ENCODE measurements around the gene ITGA3. TPM values are rescaled to one million over a fixed set of nuclear protein-coding genes. Genes with fewer than 3 reads are reported as not detected.

The ITGA3 gene
- total and polyA plus RNA-seq, 2 experiments from 2014 or later: 28.5 to 32.8 TPM

DNA sequence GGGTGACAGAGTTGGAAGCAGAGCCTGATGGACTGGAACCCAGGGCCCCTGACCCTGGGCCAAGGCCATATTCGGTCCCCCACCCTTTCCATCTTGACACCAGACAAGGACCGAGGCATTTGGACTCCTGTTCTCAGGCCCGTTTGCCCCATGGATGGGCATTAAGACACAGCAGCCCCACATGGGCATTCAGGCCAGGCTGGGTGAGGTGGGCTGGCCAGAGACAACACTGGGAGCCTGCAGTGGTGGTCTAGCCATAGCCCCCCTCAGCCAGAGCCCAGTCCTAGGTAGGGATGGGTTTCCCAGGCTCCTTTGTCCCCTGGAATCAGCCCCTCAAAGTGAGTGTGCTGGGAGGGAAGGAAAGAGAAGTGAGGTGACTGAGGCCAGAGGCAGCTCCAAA lies 40.8 kb downstream of the ITGA3 start:
- no peak overlapping the region for H2AFZ ChIP-seq
- WGBS (ENCODE audit: low lambda C conversion rate, missing lambda C conversion rate): 87% methylated on average over 3 of the region's 3 CpGs

DNA sequence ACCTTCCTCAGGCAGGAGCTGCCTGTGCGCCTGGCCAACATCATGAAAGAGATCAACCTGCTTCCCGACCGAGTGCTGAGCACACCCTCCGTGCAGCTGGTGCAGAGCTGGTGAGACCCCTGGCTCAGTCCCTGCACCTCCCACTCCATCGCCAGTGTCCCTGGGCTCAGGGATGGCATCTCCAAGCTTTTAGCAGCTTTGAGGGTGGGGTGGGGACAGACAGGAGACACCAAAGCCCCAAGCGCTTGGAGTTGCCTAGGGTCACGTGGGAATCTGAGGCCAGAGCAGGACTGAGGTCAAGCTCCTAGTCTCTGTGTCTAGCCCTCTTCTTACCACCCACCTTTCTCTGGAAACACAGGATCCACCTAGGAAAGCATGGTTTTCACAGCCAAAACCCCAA lies 41.5 kb downstream of the ITGA3 start:
- no peak for DNase-seq (ENCODE audit: low spot score)
- Histone ChIP-seq H3K9me2 (replicated peaks; ENCODE audit: insufficient read depth) (no peaks in the 10 kb centered on the region), H4K20me1 (ENCODE audit: insufficient read depth, poor library complexity, severe bottlenecking) (no peaks in the 10 kb centered on the region), H3K79me2 (peaks cover 14% of the 10 kb centered on the region), H3K4me1 (ENCODE audit: insufficient read depth) (peaks cover 31% of the 10 kb centered on the region), H3K27me3 (no peaks in the 10 kb centered on the region), H3K4me3 (no peak overlapping the region), H3K9me3 (ENCODE audit: low read depth) (no peaks in the 10 kb centered on the region), H3K4me2 (no peak overlapping the region), H3K27ac (no peak overlapping the region), H3K36me3 (replicated peaks; ENCODE audit: insufficient read depth, low read depth) (no peaks in the 10 kb centered on the region), H2AFZ (no peak overlapping the region)
- TF ChIP-seq EZH2phosphoT487 (IDR thresholded peaks at IDR 0.05; ENCODE audit: low read depth, severe bottlenecking, unreplicated experiment): no peak
- WGBS (ENCODE audit: low lambda C conversion rate, missing lambda C conversion rate): 66% methylated on average over 7 of the region's 7 CpGs

More for the DNA sequence above, 40.8 kb downstream of the ITGA3 start:
- Histone ChIP-seq H4K20me1 (ENCODE audit: insufficient read depth, poor library complexity, severe bottlenecking) (no peaks in the 10 kb centered on the region), H3K9me3 (ENCODE audit: low read depth) (no peaks in the 10 kb centered on the region), H3K27ac (no peak overlapping the region), H3K36me3 (replicated peaks; ENCODE audit: insufficient read depth, low read depth) (no peaks in the 10 kb centered on the region), H3K27me3 (no peaks in the 10 kb centered on the region), H3K4me1 (ENCODE audit: insufficient read depth) (peaks cover 24% of the 10 kb centered on the region), H3K4me3 (no peak overlapping the region), H3K9me2 (replicated peaks; ENCODE audit: insufficient read depth) (no peaks in the 10 kb centered on the region), H3K79me2 (peaks cover 14% of the 10 kb centered on the region), H3K4me2 (peak overlapping the region; percentile 94)
- TF ChIP-seq EZH2phosphoT487 (IDR thresholded peaks at IDR 0.05; ENCODE audit: low read depth, severe bottlenecking, unreplicated experiment) (no peak), CTCF (IDR thresholded peaks at IDR 0.05; ENCODE audit: poor library complexity) (no peak), EZH2 (IDR thresholded peaks at IDR 0.05; ENCODE audit: borderline replicate concordance) (no peak)
- no peak for DNase-seq (ENCODE audit: low spot score)

DNA sequence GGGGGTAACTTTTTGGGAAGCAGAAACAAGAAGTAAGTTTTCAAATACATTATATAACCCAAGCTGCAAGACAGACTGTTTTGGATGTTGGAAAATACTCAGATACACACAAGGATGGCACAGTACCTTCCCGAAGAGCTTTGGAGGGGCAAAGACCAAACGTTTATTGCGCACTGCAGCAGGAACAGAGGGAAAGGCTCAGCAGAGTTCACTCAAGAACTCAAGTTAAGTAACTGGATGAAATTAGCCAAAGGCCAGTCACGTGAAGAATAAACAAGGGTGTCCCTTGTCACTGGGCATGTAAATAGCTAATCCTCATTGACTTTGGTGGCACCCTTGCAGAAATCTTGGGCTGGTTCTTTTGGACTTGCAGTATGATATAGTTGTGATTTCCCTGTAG lies 42.0 kb downstream of the ITGA3 start:
- Histone ChIP-seq H3K79me2 (peaks cover 14% of the 10 kb centered on the region), H3K27me3 (no peaks in the 10 kb centered on the region), H3K4me1 (ENCODE audit: insufficient read depth) (peaks cover 35% of the 10 kb centered on the region), H3K4me3 (no peak overlapping the region), H3K4me2 (no peak overlapping the region), H3K36me3 (replicated peaks; ENCODE audit: insufficient read depth, low read depth) (no peaks in the 10 kb centered on the region), H3K9me3 (ENCODE audit: low read depth) (no peaks in the 10 kb centered on the region), H2AFZ (no peak overlapping the region), H4K20me1 (ENCODE audit: insufficient read depth, poor library complexity, severe bottlenecking) (no peaks in the 10 kb centered on the region), H3K9me2 (replicated peaks; ENCODE audit: insufficient read depth) (no peaks in the 10 kb centered on the region), H3K27ac (no peak overlapping the region)
- no peak for DNase-seq (ENCODE audit: low spot score)
- 88% methylated on average over 4 of the region's 4 CpGs for WGBS (ENCODE audit: low lambda C conversion rate, missing lambda C conversion rate)
- TF ChIP-seq EZH2 (IDR thresholded peaks at IDR 0.05; ENCODE audit: borderline replicate concordance) (no peak), CTCF (IDR thresholded peaks at IDR 0.05; ENCODE audit: poor library complexity) (no peak), EZH2phosphoT487 (IDR thresholded peaks at IDR 0.05; ENCODE audit: low read depth, severe bottlenecking, unreplicated experiment) (no peak)

- Histone ChIP-seq H3K9me3 (ENCODE audit: low read depth) (no peaks in the 10 kb centered on the region), H3K27me3 (no peaks in the 10 kb centered on the region), H4K20me1 (ENCODE audit: insufficient read depth, poor library complexity, severe bottlenecking) (no peaks in the 10 kb centered on the region), H3K79me2 (peaks cover 14% of the 10 kb centered on the region), H2AFZ (no peak overlapping the region), H3K4me2 (no peak overlapping the region), H3K4me3 (no peak overlapping the region), H3K4me1 (ENCODE audit: insufficient read depth) (peaks cover 36% of the 10 kb centered on the region), H3K27ac (no peak overlapping the region), H3K36me3 (replicated peaks; ENCODE audit: insufficient read depth, low read depth) (no peaks in the 10 kb centered on the region), H3K9me2 (replicated peaks; ENCODE audit: insufficient read depth) (no peaks in the 10 kb centered on the region)
- WGBS (ENCODE audit: low lambda C conversion rate, missing lambda C conversion rate): 86% methylated on average over 4 of the region's 4 CpGs
- TF ChIP-seq EZH2phosphoT487 (IDR thresholded peaks at IDR 0.05; ENCODE audit: low read depth, severe bottlenecking, unreplicated experiment) (no peak), EZH2 (IDR thresholded peaks at IDR 0.05; ENCODE audit: borderline replicate concordance) (no peak), CTCF (IDR thresholded peaks at IDR 0.05; ENCODE audit: poor library complexity) (no peak)
- no peak for DNase-seq (ENCODE audit: low spot score)
Observed at GRCh38 chr17:50098583-50098982, 42.7 kb downstream of the ITGA3 start.

Data from hepatocyte (in vitro differentiated cells).